ENCODE measurements around the gene SLC6A20. TPM values are rescaled to one million over a fixed set of nuclear protein-coding genes. Genes with fewer than 3 reads are reported as not detected.
"Not testable (repeated sequence)": the region's sequence is repeated elsewhere in the genome, so short reads cannot be mapped to it uniquely, and the experiment has no call there.

Gene SLC6A20
- total and polyA plus RNA-seq, 9 donors: 0.05 to 3.3 (median 0.23) TPM; not detected in 2

- Histone ChIP-seq H3K36me3 (no peaks in the 10 kb centered on the region), H3K27ac (no peak overlapping the region), H3K9me3 (no peaks in the 10 kb centered on the region), H3K27me3 (no peaks in the 10 kb centered on the region), H3K4me1 (ENCODE audit: insufficient read depth) (no peaks in the 10 kb centered on the region), H3K4me3 (no peak overlapping the region)
- TF ChIP-seq POLR2A (IDR thresholded peaks at IDR 0.05) (no peak), EP300 (IDR thresholded peaks at IDR 0.05) (no peak), CTCF (IDR thresholded peaks at IDR 0.05) (no peak)
- no peak for DNase-seq
- intact Hi-C loops (cut with DNase I): no loop called here
- 82 to 87% (median 85%) methylated on average over 16 of the region's 16 CpGs for WGBS, 3 donors
Observed at GRCh38 chr3:45758871-45759270, 37.5 kb downstream of the SLC6A20 start.

- H3K36me3 ChIP-seq; DNase-seq; H3K27ac ChIP-seq; H3K4me3 ChIP-seq; intact Hi-C loops (cut with DNase I); H3K9me3 ChIP-seq; H3K4me1 ChIP-seq (ENCODE audit: insufficient read depth); H3K27me3 ChIP-seq: not testable (repeated sequence)
- 25 to 28% (median 26%) methylated on average over 7 of the region's 7 CpGs for WGBS, 3 donors
Observed at GRCh38 chr3:45757141-45757540, 39.2 kb downstream of the SLC6A20 start.

DNA sequence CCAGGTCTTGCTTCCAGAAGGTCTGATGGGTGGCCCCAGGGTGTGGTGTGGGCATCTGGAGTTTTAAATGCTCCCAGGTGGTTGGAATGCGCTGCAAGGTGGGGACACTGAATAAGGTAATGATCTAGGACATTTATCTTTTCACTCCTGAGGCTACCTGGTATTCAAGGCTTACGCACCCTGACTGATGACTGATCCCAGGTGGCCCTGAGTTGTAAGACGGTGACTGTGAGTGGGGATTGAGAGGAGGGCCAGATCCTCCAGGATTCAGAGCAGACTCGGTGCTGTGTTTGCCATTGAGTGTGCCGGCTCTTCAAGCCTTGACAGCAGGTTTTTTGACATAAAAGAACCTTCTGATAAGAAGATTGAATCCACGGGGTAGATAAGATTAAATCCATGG lies 40.3 kb downstream of the SLC6A20 start:
- Histone ChIP-seq H3K9me3 (no peaks in the 10 kb centered on the region), H3K27me3 (no peaks in the 10 kb centered on the region), H3K4me1 (ENCODE audit: insufficient read depth) (no peaks in the 10 kb centered on the region), H3K36me3 (no peaks in the 10 kb centered on the region), H3K27ac (no peak overlapping the region), H3K4me3 (no peak overlapping the region)
- no peak for TF ChIP-seq EP300 (IDR thresholded peaks at IDR 0.05)
- TF ChIP-seq CTCF (IDR thresholded peaks at IDR 0.05): no peak
- intact Hi-C loops (cut with DNase I): no loop called here
- DNase-seq: no peak
- WGBS, 3 donors: 80 to 84% (median 83%) methylated on average over 6 of the region's 6 CpGs

DNA sequence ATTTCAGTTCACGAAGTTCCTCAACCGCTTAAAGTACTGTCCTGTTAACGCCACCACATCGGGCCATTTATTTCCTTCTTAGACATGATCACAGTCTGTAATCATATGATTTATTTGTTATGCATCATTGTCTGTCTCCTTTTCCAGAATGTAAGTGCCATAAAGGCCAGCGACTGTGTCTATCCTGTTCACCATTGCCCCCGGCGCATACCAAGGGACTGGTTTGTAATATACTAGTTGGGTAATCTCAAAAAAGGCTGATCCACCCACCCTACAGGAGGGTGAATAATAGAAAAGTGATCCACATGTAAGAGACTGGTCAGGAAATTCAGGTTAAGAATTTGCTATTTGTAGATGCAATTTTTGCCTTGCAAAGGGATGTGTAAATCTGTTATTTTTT lies 41.9 kb downstream of the SLC6A20 start:
- 96 to 97% (median 97%) methylated on average over 7 of the region's 7 CpGs for WGBS, 3 donors
- TF ChIP-seq CTCF (IDR thresholded peaks at IDR 0.05): no peak
- TF ChIP-seq POLR2A (IDR thresholded peaks at IDR 0.05): no peak
- TF ChIP-seq EP300 (IDR thresholded peaks at IDR 0.05): no peak
- no peak for DNase-seq
- H3K4me1 ChIP-seq (ENCODE audit: insufficient read depth): no peaks in the 10 kb centered on the region
- no peaks in the 10 kb centered on the region for H3K9me3 ChIP-seq
- H3K36me3 ChIP-seq: no peaks in the 10 kb centered on the region
- intact Hi-C loops (cut with DNase I): no loop called here
- H3K27me3 ChIP-seq: no peaks in the 10 kb centered on the region
- H3K27ac ChIP-seq: no peak overlapping the region
- H3K4me3 ChIP-seq: no peak overlapping the region

- H3K4me1 ChIP-seq (ENCODE audit: insufficient read depth): no peaks in the 10 kb centered on the region
- TF ChIP-seq EP300 (IDR thresholded peaks at IDR 0.05) (no peak), POLR2A (IDR thresholded peaks at IDR 0.05) (no peak), CTCF (IDR thresholded peaks at IDR 0.05) (no peak)
- no peaks in the 10 kb centered on the region for H3K27me3 ChIP-seq
- H3K4me3 ChIP-seq: no peak overlapping the region
- no peaks in the 10 kb centered on the region for H3K36me3 ChIP-seq
- WGBS, 3 donors: 88 to 95% (median 93%) methylated on average over 3 of the region's 3 CpGs
- no peak for DNase-seq
- no peaks in the 10 kb centered on the region for H3K9me3 ChIP-seq
- H3K27ac ChIP-seq: no peak overlapping the region
- intact Hi-C loops (cut with DNase I): no loop called here
Observed at GRCh38 chr3:45753095-45753494, 43.2 kb downstream of the SLC6A20 start.

Measured in ovary (tissue), 9 donors.